K562 (cell line): Measurements from ENCODE around the gene PIP5K1B. TPM values are rescaled to one million over a fixed set of nuclear protein-coding genes. Genes with fewer than 3 reads are reported as not detected.
A peak's percentile ranks its signal among the peaks of the same experiment; 100 is the strongest.

Experiments
- ATAC-seq: fragments of 200-7000 bp; cut with Tn5 transposase; 3 replicates; pipeline ENCODE4 v1.9.1; 2020; ENCODE audit warnings: moderate library complexity
- BruUV-seq: library from RNA; stranded (reverse); fragments of 400-500 nt; replicated peaks from 2 replicates; lab custom pipeline; 2021; lab: Mats Ljungman, UMichigan
- CTCF ChIA-PET: fragments of 300-600 bp; formaldehyde crosslinking; extraction: SDS; loops from one replicate; lab custom pipeline; 2021; ENCODE audit warnings: low intra/inter-chr PET ratio; lab: Yijun Ruan, JAX
- POLR2A ChIA-PET: fragments of 300-600, 350-650 bp; sonication (Branson Sonifier 250); formaldehyde crosslinking; extraction: SDS; loops from one replicate; lab custom pipeline; 2021; ENCODE audit warnings: antibody characterized with exemption, inconsistent platforms; lab: Yijun Ruan, JAX
- DNase-seq, 4 experiments: peaks; one replicate each; pipeline versions ENCODE4 v3.0.0 to v3.0.0-alpha.2; 2011 to 2018; ENCODE audit warnings: low spot score in 3 of 4, mixed read lengths in 3 of 4; ENCODE audit errors: extremely low read depth in 1 of 4
- FAIRE-seq: peaks from 2 replicates; lab custom pipeline; 2011; peaks lifted over from hg19 to GRCh38; lab: Jason Lieb, UNC
- H2AFZ ChIP-seq: 2 replicates; pipeline ENCODE4 v1.6.0; 2011; ENCODE audit warnings: low read depth, low read length, control low read depth, inconsistent platforms
- H3K27ac ChIP-seq: fragments of 200-600 bp; 3 replicates; pipeline ENCODE4 v1.8.0; 2011; ENCODE audit warnings: low read depth, mild to moderate bottlenecking, control low read depth, inconsistent platforms, low read length, moderate library complexity, mixed read lengths; ENCODE audit errors: extremely low read depth
- H3K27me3 ChIP-seq, 2 experiments: fragments of 300-600 bp in 1 of 2; 2 replicates in 1 of 2; 3 replicates in 1 of 2; pipeline versions ENCODE4 v1.6.0 to v1.8.0; 2011; ENCODE audit warnings: inconsistent platforms in 2 of 2, low read length in 2 of 2, mild to moderate bottlenecking in 1 of 2, mixed read lengths in 1 of 2, moderate library complexity in 1 of 2; ENCODE audit not compliant: control insufficient read depth in 2 of 2, insufficient read depth in 2 of 2
- H3K36me3 ChIP-seq: fragments of 300-600 bp; 3 replicates; pipeline ENCODE4 v1.8.0; 2011; ENCODE audit warnings: mild to moderate bottlenecking, low read length, inconsistent platforms; ENCODE audit not compliant: control insufficient read depth, insufficient read depth
- H3K4me1 ChIP-seq, 2 experiments: fragments of 200-600 bp in 1 of 2; replicated peaks in 1 of 2; 2 replicates in 1 of 2; 3 replicates in 1 of 2; pipeline versions ENCODE4 v1.5.1 to v1.8.0; 2011; ENCODE audit warnings: inconsistent platforms in 2 of 2, low read length in 2 of 2, mild to moderate bottlenecking in 1 of 2, mixed read lengths in 1 of 2, moderate library complexity in 1 of 2; ENCODE audit not compliant: control insufficient read depth in 2 of 2, insufficient read depth in 2 of 2
- H3K4me2 ChIP-seq: 2 replicates; pipeline ENCODE4 v1.6.1; 2011; ENCODE audit warnings: low read length, control low read depth, inconsistent platforms, mixed read lengths; ENCODE audit not compliant: insufficient read depth
- H3K4me3 ChIP-seq: fragments of 200-600 bp; sonication (generic), shearing (Covaris generic); 2 replicates; pipeline ENCODE4 v1.5.1; 2016; ENCODE audit warnings: control low read depth, inconsistent platforms
- H3K79me2 ChIP-seq: fragments of 200-600 bp; 3 replicates; pipeline ENCODE4 v1.8.0; 2011; ENCODE audit warnings: low read length, inconsistent platforms; ENCODE audit not compliant: control insufficient read depth, insufficient read depth
- H3K9ac ChIP-seq, 2 experiments: 2 replicates each; pipeline versions ENCODE4 v1.6.0 to v1.6.1; 2011; ENCODE audit warnings: low read depth in 2 of 2, low read length in 2 of 2, control low read depth in 1 of 2, inconsistent platforms in 1 of 2, mild to moderate bottlenecking in 1 of 2, mixed read lengths in 1 of 2; ENCODE audit not compliant: insufficient read depth in 1 of 2
- H3K9me1 ChIP-seq: one replicate; pipeline ENCODE4 v1.6.0; 2011; ENCODE audit warnings: inconsistent platforms, mild to moderate bottlenecking, low read length, moderate library complexity; ENCODE audit not compliant: control insufficient read depth, insufficient read depth
- H3K9me3 ChIP-seq: replicated peaks from 2 replicates; pipeline ENCODE4 v1.5.1; 2011; ENCODE audit warnings: low read depth, low read length, inconsistent platforms; ENCODE audit not compliant: control insufficient read depth, insufficient read depth
- H4K20me1 ChIP-seq: replicated peaks from 2 replicates; pipeline ENCODE4 v1.6.1; 2011; ENCODE audit warnings: low read length, inconsistent platforms, mixed read lengths; ENCODE audit not compliant: control insufficient read depth, insufficient read depth
- ARID1B ChIP-seq: fragments of 450-650 bp; IDR thresholded peaks from 2 replicates; pipeline ENCODE4 v1.6.1; 2016; ENCODE audit warnings: antibody characterized with exemption, mild to moderate bottlenecking, inconsistent platforms
- ATF1 ChIP-seq, 2 experiments: fragments of 450-650 bp in 1 of 2; IDR thresholded peaks; 2 replicates each; pipeline ENCODE4 v1.6.1; 2016; ENCODE audit warnings: missing compliant biosample characterization in 1 of 2, missing genetic modification characterization in 1 of 2
- CBFA2T2 ChIP-seq: fragments of 450-650 bp; conservative IDR thresholded peaks from 2 replicates; pipeline ENCODE4 v1.6.1; 2017; ENCODE audit warnings: mild to moderate bottlenecking
- DPF2 ChIP-seq: fragments of 450-650 bp; IDR thresholded peaks from 2 replicates; pipeline ENCODE4 v1.6.1; 2016
- HNRNPUL1 ChIP-seq: fragments of 200-400 bp; formaldehyde crosslinking; IDR thresholded peaks from 2 replicates; pipeline ENCODE4 v1.6.1; 2017; ENCODE audit warnings: low read length
- IRF1 ChIP-seq: sonication (generic); formaldehyde crosslinking; IDR thresholded peaks from 2 replicates; pipeline ENCODE4 v1.8.0; 2022; ENCODE audit warnings: missing genetic modification reagents, mild to moderate bottlenecking, borderline replicate concordance
- KDM1A ChIP-seq, 2 experiments: fragments of 450-650 bp; IDR thresholded peaks; 2 replicates each; pipeline ENCODE4 v1.6.1; 2016; ENCODE audit warnings: mild to moderate bottlenecking in 2 of 2
- KDM4B ChIP-seq, 2 experiments: fragments of 450-650 bp in 1 of 2; sonication (generic) in 1 of 2; IDR thresholded peaks; 2 replicates each; pipeline ENCODE4 v1.6.1; 2016 to 2017; ENCODE audit warnings: borderline replicate concordance in 2 of 2, antibody characterized with exemption in 1 of 2, low read depth in 1 of 2, mild to moderate bottlenecking in 1 of 2
- LEF1 ChIP-seq: fragments of 450-650 bp; IDR thresholded peaks from 2 replicates; pipeline ENCODE4 v1.6.1; 2016; ENCODE audit warnings: mild to moderate bottlenecking
- MXI1 ChIP-seq: IDR thresholded peaks from 2 replicates; pipeline ENCODE4 v1.6.1; 2011; ENCODE audit warnings: low read depth, mild to moderate bottlenecking, improper control_type of control experiment, low read length
- NFIC ChIP-seq: fragments of 450-650 bp; IDR thresholded peaks from 2 replicates; pipeline ENCODE4 v1.6.1; 2017; ENCODE audit warnings: mild to moderate bottlenecking, inconsistent platforms
- NR4A1 ChIP-seq, 2 experiments: fragments of 250-450 bp in 1 of 2; fragments of 450-650 bp in 1 of 2; sonication (Bioruptor Pico) in 1 of 2; IDR thresholded peaks; 2 replicates each; pipeline versions ENCODE4 v1.4.0 to v1.6.1; 2016 to 2020; ENCODE audit warnings: mild to moderate bottlenecking in 2 of 2, missing compliant biosample characterization in 1 of 2, missing genetic modification characterization in 1 of 2, moderate library complexity in 1 of 2
- TAL1 ChIP-seq: fragments of 450-650 bp; IDR thresholded peaks from 2 replicates; pipeline ENCODE4 v1.6.1; 2016; ENCODE audit warnings: mild to moderate bottlenecking
- TARDBP ChIP-seq: fragments of 450-650 bp; IDR thresholded peaks from 2 replicates; pipeline ENCODE4 v1.6.1; 2016
- TCF3 ChIP-seq: sonication (generic); formaldehyde crosslinking; IDR thresholded peaks from 2 replicates; pipeline ENCODE4 v1.4.0; 2020; ENCODE audit warnings: mild to moderate bottlenecking, missing genetic modification reagents
- TEAD4 ChIP-seq, 2 experiments: sonication (generic) in 1 of 2; formaldehyde crosslinking in 1 of 2; IDR thresholded peaks; 2 replicates each; pipeline versions ENCODE4 v1.6.1 to v1.8.0; 2012 to 2022; ENCODE audit warnings: borderline replicate concordance in 1 of 2, inconsistent platforms in 1 of 2, low read length in 1 of 2, mild to moderate bottlenecking in 1 of 2, missing genetic modification reagents in 1 of 2
- THRA ChIP-seq: fragments of 450-650 bp; IDR thresholded peaks from 2 replicates; pipeline ENCODE4 v1.6.1; 2017; ENCODE audit warnings: mild to moderate bottlenecking, moderate library complexity
- TRIM28 ChIP-seq: fragments of 450-650 bp; IDR thresholded peaks from 2 replicates; pipeline ENCODE4 v1.6.1; 2017
- ZNF277 ChIP-seq: fragments of 250-450 bp; sonication (Bioruptor Pico); IDR thresholded peaks from 2 replicates; pipeline ENCODE4 v1.8.0; 2022; ENCODE audit warnings: inconsistent platforms, mild to moderate bottlenecking, moderate library complexity, borderline replicate concordance
- WGBS: fragments of 100-300 bp; shearing (Covaris generic); methylation state at CpG from one replicate; pipeline ENCODE4 v1.1.6; 2016; ENCODE audit warnings: low coverage, mixed read lengths; ENCODE audit not compliant: insufficient coverage; ENCODE audit errors: missing lambda C conversion rate; 5-methylcytosine and 5-hydroxymethylcytosine counted together
- in situ Hi-C: fragments of 300-500 bp; cut with MboI; formaldehyde crosslinking; loops from 4 replicates; pipeline ENCODE4 v1.15.0; 2018; ENCODE audit warnings: inconsistent platforms, mixed read lengths
- intact Hi-C: fragments of 100-400 bp; cut with micrococcal nuclease; formaldehyde crosslinking; loops from 2 replicates; pipeline ENCODE4 v1.14.2; 2022
- polyA plus RNA-seq, 8 experiments: library from polyadenylated mRNA; depleted of rRNA in 4 of 8; stranded (reverse) in 5 of 8; unstranded in 3 of 8; fragments of >200 nt; fragmentation: Nextera tagmentation in 2 of 8; fragmentation: Illumina TruSeq in 1 of 8; extraction: Ambion mirVana in 2 of 8; extraction: Trizol in 1 of 8; gene quantifications; 2 replicates each; pipeline versions ENCODE4 v1.2.1 to v1.2.3, GENCODE V29; 2011 to 2014; ENCODE audit warnings: inconsistent platforms in 1 of 8, missing spikeins in 1 of 8
- total RNA-seq, 7 experiments: library from RNA; depleted of rRNA in 6 of 7; stranded (reverse); fragments of >200 nt in 6 of 7; fragmentation: Illumina TruSeq in 2 of 7; extraction: Trizol in 2 of 7; gene quantifications; 2 replicates each; pipeline versions ENCODE4 v1.2.1 to v1.2.3, GENCODE V29; 2011 to 2021; ENCODE audit warnings: low replicate concordance in 1 of 7

The PIP5K1B gene
- total and polyA plus RNA-seq, 9 of the 15 experiments (the other 6 are each of a cell fraction or from before 2014, with no cell fraction given) = 3.1 to 12.9 (median 7.4) TPM

- intact Hi-C loops (loop anchor here (5.0 kb wide), 1 partner anchor 243 kb away; no protein-coding TSS in a partner anchor), in situ Hi-C loops (no loop called here)
- H3K36me3 ChIP-seq = no peaks in the 10 kb centered on the region
- CTCF ChIA-PET = no interaction called here
- FAIRE-seq (peak; percentile 88), ATAC-seq (peak; percentile 76), DNase-seq (peak in 3 of 4 experiments; percentile 14 to 70 (median 53))
- peak overlapping the region in 1 of 2 experiments; percentile 66; a peak in 3 of 4 replicates for H3K9ac ChIP-seq
- H4K20me1 ChIP-seq = no peaks in the 10 kb centered on the region
- H3K9me3 ChIP-seq = no peaks in the 10 kb centered on the region; the same call in 1 of the 2 replicates
- peaks cover 26 to 55% of the 10 kb centered on the region in 2 experiments for H3K4me1 ChIP-seq
- 3% methylated on average over 8 of the region's 8 CpGs for WGBS
- no TSS peak for BruUV-seq
- no peaks in the 10 kb centered on the region for H3K9me1 ChIP-seq
- no peak overlapping the region for H3K4me3 ChIP-seq
- H2AFZ ChIP-seq = peak overlapping the region; percentile 79
- POLR2A ChIA-PET = interaction anchor here (0.7 to 1.0 kb wide), 4 partner anchors 14 to 314 kb away, joined by 3 to 5 read pairs (median 3); no protein-coding TSS in a partner anchor
- H3K27me3 ChIP-seq = no peaks in the 10 kb centered on the region
- peak overlapping the region; percentile 69 for H3K4me2 ChIP-seq
- peak overlapping the region; percentile 97 for H3K27ac ChIP-seq
- H3K79me2 ChIP-seq = no peaks in the 10 kb centered on the region
- TF ChIP-seq TARDBP (no peak), DPF2 (peak; percentile 65), TRIM28 (no peak), MXI1 (no peak), KDM4B (IDR thresholded peaks at IDR 0.05; ENCODE audit: borderline replicate concordance in 2 of 2, low read depth in 1 of 2) (no peak), ZNF277 (CRISPR knock-in tag) (no peak), ATF1 (CRISPR knock-in tag; IDR thresholded peaks at IDR 0.05) (no peak), ATF1 (tag; IDR thresholded peaks at IDR 0.05) (peak; percentile 33; the same call in 1 of the 2 replicates), KDM1A (IDR thresholded peaks at IDR 0.05) (peak; percentile 24 to 56; a peak in 1 of 4 replicates), NR4A1 (CRISPR knock-in tag; IDR thresholded peaks at IDR 0.05) (no peak), NR4A1 (tag; IDR thresholded peaks at IDR 0.05) (0 out of 2 replicates have a peak, but pooled peaks have one; percentile 29), CBFA2T2 (peak; percentile 69), LEF1 (0 out of 2 replicates have a peak, but pooled peaks have one; percentile 49), THRA (no peak), TCF3 (CRISPR knock-in tag) (peak; percentile 77), NFIC (peak; percentile 27; the same call in 1 of the 2 replicates), HNRNPUL1 (no peak), IRF1 (CRISPR knock-in tag) (no peak), TAL1 (peak; percentile 67), TEAD4 (IDR thresholded peaks at IDR 0.05; ENCODE audit: low read length) (peak; percentile 58), TEAD4 (CRISPR knock-in tag; IDR thresholded peaks at IDR 0.05; ENCODE audit: borderline replicate concordance) (no peak), ARID1B (peak; percentile 81)
Measured at GRCh38 chr9:69020301-69021145, 315.5 kb downstream of the PIP5K1B start.
